Activated CD4-positive, alpha-beta T cell treated with anti-CD3 and anti-CD28 coated beads for 48 hours (primary cell): ENCODE measurements around the gene TMEM62.
"Not testable (repeated sequence)": the region's sequence is repeated elsewhere in the genome, so short reads cannot be mapped to it uniquely, and the experiment has no call there.

Experiments
- DNase-seq: peaks from one replicate; pipeline ENCODE4 v3.0.0-alpha.2; 2020

The TMEM62 gene

GRCh38 chr15:43125100-43125661 is 8.2 kb upstream of the TMEM62 start:
- DNase-seq, result no peak

GRCh38 chr15:43126356-43126755 is 7.0 kb upstream of the TMEM62 start:
- DNase-seq, result no peak

- no peak for DNase-seq
Observed at GRCh38 chr15:43127752-43128151, 5.6 kb upstream of the TMEM62 start.

GRCh38 chr15:43128174-43128979 is 5.0 kb upstream of the TMEM62 start:
- DNase-seq, result not testable (repeated sequence)

GRCh38 chr15:43128980-43129335 is 4.4 kb upstream of the TMEM62 start:
- DNase-seq, result no peak

GRCh38 chr15:43132830-43133429 is 456 bp upstream of the TMEM62 start:
- no peak for DNase-seq

GRCh38 chr15:43134157-43134635 is 810 bp downstream of the TMEM62 start:
- DNase-seq, result no peak

- DNase-seq, result no peak
Observed at GRCh38 chr15:43135351-43135750, 2.0 kb downstream of the TMEM62 start.

GRCh38 chr15:43143203-43143941 is 10.0 kb downstream of the TMEM62 start:
- no peak for DNase-seq

GRCh38 chr15:43144512-43144911 is 11.1 kb downstream of the TMEM62 start:
- DNase-seq, result no peak

GRCh38 chr15:43146184-43146583 is 12.8 kb downstream of the TMEM62 start:
- DNase-seq, result no peak

GRCh38 chr15:43150191-43150929 is 17.0 kb downstream of the TMEM62 start:
- DNase-seq, result no peak

- DNase-seq, result no peak
Observed at GRCh38 chr15:43151688-43152087, 18.3 kb downstream of the TMEM62 start.

GRCh38 chr15:43153269-43153668 is 19.9 kb downstream of the TMEM62 start:
- DNase-seq, result no peak

GRCh38 chr15:43165801-43166325 is 32.5 kb downstream of the TMEM62 start:
- DNase-seq, result no peak

- DNase-seq, result not testable (repeated sequence)
Observed at GRCh38 chr15:43167261-43167660, 33.9 kb downstream of the TMEM62 start.

- no peak for DNase-seq
Observed at GRCh38 chr15:43168192-43169107, 35.1 kb downstream of the TMEM62 start.

GRCh38 chr15:43169888-43170287 is 36.5 kb downstream of the TMEM62 start:
- no peak for DNase-seq

- not testable (repeated sequence) for DNase-seq
Observed at GRCh38 chr15:43175656-43176309, 42.4 kb downstream of the TMEM62 start.

GRCh38 chr15:43177147-43177546 is 43.8 kb downstream of the TMEM62 start:
- DNase-seq, result not testable (repeated sequence)

GRCh38 chr15:43183270-43183669 is 49.9 kb downstream of the TMEM62 start:
- no peak for DNase-seq
